Epithelial cell of esophagus (primary cell): ENCODE data around the gene PPME1.

Experiments
- DNase-seq: peaks from one replicate; pipeline ENCODE4 v3.0.0; 2010; ENCODE audit warnings: low read depth
- H3K4me3 ChIP-seq: 2 replicates; pipeline ENCODE4 v1.5.1; 2011; ENCODE audit warnings: mild to moderate bottlenecking, low read length, control low read depth
- TF ChIP-seq, protein P1 (sequence below): IDR thresholded peaks from 2 replicates; pipeline ENCODE4 v1.5.1; 2011; ENCODE audit warnings: low read depth, mild to moderate bottlenecking, low read length, control low read depth, inconsistent platforms; ENCODE audit not compliant: insufficient read depth; ENCODE audit errors: missing control alignments

Gene PPME1

GRCh38 chr11:74162681-74163467, 8.2 kb upstream of the PPME1 start:
- H3K4me3 ChIP-seq, result no peak overlapping the region
- TF ChIP-seq, protein P1, sequence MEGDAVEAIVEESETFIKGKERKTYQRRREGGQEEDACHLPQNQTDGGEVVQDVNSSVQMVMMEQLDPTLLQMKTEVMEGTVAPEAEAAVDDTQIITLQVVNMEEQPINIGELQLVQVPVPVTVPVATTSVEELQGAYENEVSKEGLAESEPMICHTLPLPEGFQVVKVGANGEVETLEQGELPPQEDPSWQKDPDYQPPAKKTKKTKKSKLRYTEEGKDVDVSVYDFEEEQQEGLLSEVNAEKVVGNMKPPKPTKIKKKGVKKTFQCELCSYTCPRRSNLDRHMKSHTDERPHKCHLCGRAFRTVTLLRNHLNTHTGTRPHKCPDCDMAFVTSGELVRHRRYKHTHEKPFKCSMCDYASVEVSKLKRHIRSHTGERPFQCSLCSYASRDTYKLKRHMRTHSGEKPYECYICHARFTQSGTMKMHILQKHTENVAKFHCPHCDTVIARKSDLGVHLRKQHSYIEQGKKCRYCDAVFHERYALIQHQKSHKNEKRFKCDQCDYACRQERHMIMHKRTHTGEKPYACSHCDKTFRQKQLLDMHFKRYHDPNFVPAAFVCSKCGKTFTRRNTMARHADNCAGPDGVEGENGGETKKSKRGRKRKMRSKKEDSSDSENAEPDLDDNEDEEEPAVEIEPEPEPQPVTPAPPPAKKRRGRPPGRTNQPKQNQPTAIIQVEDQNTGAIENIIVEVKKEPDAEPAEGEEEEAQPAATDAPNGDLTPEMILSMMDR, result no peak
- no peak for DNase-seq

- DNase-seq, result no peak
- TF ChIP-seq, protein P1, result no peak
- no peak overlapping the region for H3K4me3 ChIP-seq
Measured at GRCh38 chr11:74168838-74169237, 2.3 kb upstream of the PPME1 start.

DNA sequence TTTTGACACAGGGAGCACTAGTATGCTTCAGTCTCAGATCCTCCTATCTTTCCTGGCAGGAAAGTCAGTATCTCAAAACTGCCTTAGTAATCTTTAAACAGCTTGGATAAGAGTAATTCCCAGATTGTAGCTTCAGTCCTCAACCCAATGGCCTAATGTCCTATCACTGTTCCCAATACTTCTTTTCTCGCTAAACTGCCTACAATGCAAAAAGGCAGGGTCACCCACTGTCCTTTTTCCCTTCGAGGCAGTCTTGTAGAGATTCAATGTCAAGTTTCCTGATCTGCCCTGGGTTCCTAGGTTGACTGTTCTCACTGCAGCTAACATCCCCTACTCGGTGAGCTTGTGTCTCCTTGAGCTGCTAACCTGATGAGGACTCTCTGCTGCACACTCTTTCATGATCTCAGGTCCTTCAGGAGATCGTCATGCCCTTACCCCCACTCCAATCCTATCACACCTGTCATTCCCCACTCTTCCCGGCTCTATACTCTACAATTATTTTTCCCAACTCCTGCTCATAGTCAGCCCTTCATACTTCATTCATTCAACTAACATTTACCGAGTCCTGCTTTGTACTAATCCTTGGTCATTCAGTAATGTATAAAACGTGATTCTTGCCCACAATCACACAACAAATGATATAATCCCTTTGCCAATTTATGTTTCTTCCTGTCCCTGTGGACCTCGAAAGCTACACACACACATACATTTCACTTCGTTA, 1.2 kb upstream of the PPME1 start:
- DNase-seq, result peak; percentile 7
- H3K4me3 ChIP-seq, result peak overlapping the region; percentile 89
- TF ChIP-seq, protein P1, result no peak

GRCh38 chr11:74171630-74171968, 510 bp downstream of the PPME1 start:
- peak overlapping the region; percentile 89 for H3K4me3 ChIP-seq
- TF ChIP-seq, protein P1, result no peak
- DNase-seq, result peak; percentile 3

GRCh38 chr11:74171997-74172396, 908 bp downstream of the PPME1 start:
- peak overlapping the region; percentile 89 for H3K4me3 ChIP-seq
- TF ChIP-seq, protein P1, result no peak
- peak; percentile 8 for DNase-seq

GRCh38 chr11:74175920-74176319, 4.8 kb downstream of the PPME1 start:
- H3K4me3 ChIP-seq, result no peak overlapping the region
- TF ChIP-seq, protein P1, result no peak
- DNase-seq, result no peak
